ENCODE results near the gene GRM7. TPM values are rescaled to one million over a fixed set of nuclear protein-coding genes. Genes with fewer than 3 reads are reported as not detected.

Gene GRM7
- total and polyA plus RNA-seq, 2 donors (not counting 1 experiment from before 2014, with no cell fraction given) = not detected

- CTCF ChIA-PET = no interaction called here
- POLR2A ChIA-PET = no interaction called here
- 64% methylated on average over 1 of the region's 3 CpGs for WGBS (ENCODE audit: insufficient coverage)
These were observed 684.4 kb downstream of the GRM7 start for GRCh38 chr3:7545334-7545733.

GRCh38 chr3:7546253-7546652 lies 685.3 kb downstream of the GRM7 start:
- Histone ChIP-seq H3K27ac (ENCODE audit: low read length in 2 of 2) (no peak overlapping the region), H3K79me2 (ENCODE audit: control insufficient read depth, insufficient read depth, low read length) (no peaks in the 10 kb centered on the region), H3K27me3 (replicated peaks in 1 of 4; ENCODE audit: control extremely low read depth in 1 of 4, control insufficient read depth in 3 of 4, insufficient read depth in 4 of 4, low read length in 3 of 4) (no peaks in the 10 kb centered on the region), H3K9me3 (ENCODE audit: control extremely low read depth in 1 of 3, control insufficient read depth in 2 of 3, insufficient read depth in 1 of 3, low read length in 2 of 3) (no peaks in the 10 kb centered on the region), H2AFZ (ENCODE audit: insufficient read depth, low read depth, low read length, poor library complexity, severe bottlenecking) (no peak overlapping the region), H3K36me3 (replicated peaks in 1 of 2; ENCODE audit: control extremely low read depth in 1 of 2, control insufficient read depth in 1 of 2, extremely low read depth in 1 of 2, insufficient read depth in 2 of 2, low read length in 1 of 2) (no peaks in the 10 kb centered on the region), H3K4me3 (ENCODE audit: control extremely low read depth in 1 of 5, extremely low read depth in 1 of 5, insufficient read depth in 1 of 5, low read depth in 2 of 5, low read length in 4 of 5) (no peak overlapping the region), H3K4me1 (ENCODE audit: control insufficient read depth in 2 of 2, insufficient read depth in 2 of 2, low read length in 2 of 2) (no peaks in the 10 kb centered on the region), H4K20me1 (ENCODE audit: control insufficient read depth, insufficient read depth, low read length, poor library complexity, severe bottlenecking) (no peaks in the 10 kb centered on the region), H3K9ac (ENCODE audit: low read length) (no peak overlapping the region), H3K4me2 (replicated peaks; ENCODE audit: low read depth, low read length, poor library complexity, severe bottlenecking) (no peak overlapping the region)
- TF ChIP-seq EZH2 (IDR thresholded peaks at IDR 0.05; ENCODE audit: borderline replicate concordance, insufficient read depth, low read depth, low read length, poor library complexity, severe bottlenecking) (no peak), CTCF (IDR thresholded peaks at IDR 0.05) (no peak)
- H3K27ac Mint-ChIP-seq = no peak overlapping the region
- ChIA-PET POLR2A (no interaction called here), CTCF (no interaction called here)
- H3K9me3 Mint-ChIP-seq (ENCODE audit: insufficient read depth) = peaks cover 3% of the 10 kb centered on the region
- ATAC-seq (ENCODE audit: low read depth) (no peak), DNase-seq (no peak)
- 73% methylated on average over 3 of the region's 4 CpGs for WGBS (ENCODE audit: insufficient coverage)
- no peaks in the 10 kb centered on the region for H3K27me3 Mint-ChIP-seq
- H3K4me1 Mint-ChIP-seq = no peaks in the 10 kb centered on the region
- intact Hi-C loops (cut with micrococcal nuclease) = no loop called here
- no peak overlapping the region for H3K4me3 Mint-ChIP-seq

More at GRCh38 chr3:7545334-7545733, 684.4 kb downstream of the GRM7 start:
- no peak overlapping the region for H3K4me3 Mint-ChIP-seq
- H4K20me1 ChIP-seq (ENCODE audit: control insufficient read depth, insufficient read depth, low read length, poor library complexity, severe bottlenecking) = no peaks in the 10 kb centered on the region
- TF ChIP-seq CTCF (IDR thresholded peaks at IDR 0.05) (no peak), EZH2 (IDR thresholded peaks at IDR 0.05; ENCODE audit: borderline replicate concordance, insufficient read depth, low read depth, low read length, poor library complexity, severe bottlenecking) (no peak)
- H3K27me3 ChIP-seq (replicated peaks in 1 of 4; ENCODE audit: control extremely low read depth in 1 of 4, control insufficient read depth in 3 of 4, insufficient read depth in 4 of 4, low read length in 3 of 4) = no peaks in the 10 kb centered on the region
- H3K9me3 ChIP-seq (ENCODE audit: control extremely low read depth in 1 of 3, control insufficient read depth in 2 of 3, insufficient read depth in 1 of 3, low read length in 2 of 3) = no peaks in the 10 kb centered on the region
- H3K36me3 ChIP-seq (replicated peaks in 1 of 2; ENCODE audit: control extremely low read depth in 1 of 2, control insufficient read depth in 1 of 2, extremely low read depth in 1 of 2, insufficient read depth in 2 of 2, low read length in 1 of 2) = no peaks in the 10 kb centered on the region
- no peaks in the 10 kb centered on the region for H3K27me3 Mint-ChIP-seq
- H3K27ac ChIP-seq (ENCODE audit: low read length in 2 of 2) = no peak overlapping the region
- H3K4me1 Mint-ChIP-seq = no peaks in the 10 kb centered on the region
- H3K9me3 Mint-ChIP-seq (ENCODE audit: insufficient read depth) = peaks cover 3% of the 10 kb centered on the region
- no peak overlapping the region for H2AFZ ChIP-seq (ENCODE audit: insufficient read depth, low read depth, low read length, poor library complexity, severe bottlenecking)
- no peak overlapping the region for H3K27ac Mint-ChIP-seq
- H3K4me2 ChIP-seq (replicated peaks; ENCODE audit: low read depth, low read length, poor library complexity, severe bottlenecking) = no peak overlapping the region
- H3K4me1 ChIP-seq (ENCODE audit: control insufficient read depth in 2 of 2, insufficient read depth in 2 of 2, low read length in 2 of 2) = no peaks in the 10 kb centered on the region
- intact Hi-C loops (cut with micrococcal nuclease) = no loop called here
- H3K9ac ChIP-seq (ENCODE audit: low read length) = no peak overlapping the region
- H3K4me3 ChIP-seq (ENCODE audit: control extremely low read depth in 1 of 5, extremely low read depth in 1 of 5, insufficient read depth in 1 of 5, low read depth in 2 of 5, low read length in 4 of 5) = no peak overlapping the region
- H3K79me2 ChIP-seq (ENCODE audit: control insufficient read depth, insufficient read depth, low read length) = no peaks in the 10 kb centered on the region
- ATAC-seq (ENCODE audit: low read depth) (no peak), DNase-seq (no peak)
